Activated T-cell treated with anti-CD3 and anti-CD28 coated beads for 1 hour (primary cell): ENCODE data around the gene EBF3.

Experiments used
- DNase-seq: peaks from one replicate; pipeline ENCODE4 v3.0.0-alpha.2; 2020; ENCODE audit warnings: low read depth

The EBF3 gene

DNA sequence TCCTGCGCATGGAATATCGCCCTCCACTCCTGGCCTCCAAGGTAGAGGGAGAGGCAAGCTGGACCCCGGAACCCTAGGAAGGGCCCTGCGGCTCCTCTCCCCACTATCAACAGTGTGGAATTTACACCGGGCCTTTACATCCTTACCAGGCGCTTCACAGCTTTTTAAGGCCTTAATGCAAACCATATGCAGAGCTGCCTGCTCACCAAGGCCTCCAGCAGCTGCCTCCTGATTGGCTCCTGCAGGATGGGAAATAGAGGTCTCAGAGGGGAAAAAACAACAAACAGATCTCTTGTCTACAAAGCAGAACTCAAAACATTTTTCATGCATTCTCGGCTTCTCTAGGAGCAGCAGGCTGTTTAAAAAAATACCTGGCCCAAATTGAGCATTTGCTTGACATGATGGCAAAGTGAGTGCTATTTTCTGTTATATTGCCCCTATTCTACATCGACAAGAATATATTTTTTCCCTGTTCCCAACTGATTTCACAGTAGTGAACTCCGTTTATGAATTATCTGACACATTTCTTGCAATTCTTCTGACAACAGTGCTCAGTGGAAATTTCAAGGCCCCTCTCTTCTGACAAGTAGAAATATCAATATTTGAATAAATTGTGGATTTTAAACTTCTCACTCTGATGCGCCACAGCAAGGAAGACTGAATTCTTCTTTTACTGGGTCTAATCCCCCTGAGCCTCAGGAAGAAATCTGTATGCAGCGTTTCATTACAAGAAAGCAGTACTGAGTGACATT lies 51.7 kb downstream of the EBF3 start:
- DNase-seq: no peak

DNA sequence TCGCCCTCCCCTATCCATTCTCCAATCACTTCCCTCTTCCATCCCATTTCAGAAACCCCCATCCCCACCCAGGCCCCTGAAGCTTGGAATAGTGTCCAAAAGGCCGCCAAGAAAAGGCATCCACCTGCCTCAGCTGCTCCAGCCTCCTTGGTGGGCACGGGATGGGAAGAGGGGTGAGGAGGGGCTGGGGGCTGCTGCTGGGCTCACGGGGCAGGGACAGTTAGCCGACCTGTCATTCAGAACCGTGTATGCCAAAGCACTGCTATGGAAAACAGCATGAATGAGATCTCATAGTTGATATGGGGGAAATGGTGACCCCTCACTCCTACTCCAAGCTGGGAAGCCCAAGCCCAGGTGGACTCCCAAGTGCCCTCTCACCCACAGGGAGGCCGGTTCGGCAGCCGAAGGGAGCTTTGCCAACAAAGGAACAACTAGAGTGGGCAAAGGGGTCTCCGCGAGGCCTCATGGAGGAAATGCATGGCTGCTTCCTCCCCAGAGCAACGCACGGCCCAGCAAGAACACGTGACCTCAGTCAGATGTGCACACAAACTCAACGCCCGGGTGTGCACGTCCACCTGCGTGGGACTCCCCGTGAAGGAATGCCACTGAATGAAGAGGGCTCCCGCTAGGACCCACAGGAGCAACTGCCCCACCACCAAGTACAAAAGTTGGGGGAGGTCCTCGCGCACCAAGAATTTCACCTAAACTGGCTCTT lies 52.5 kb downstream of the EBF3 start:
- DNase-seq: no peak

GRCh38 chr10:129910861-129911260 lies 53.2 kb downstream of the EBF3 start:
- DNase-seq: no peak

DNA sequence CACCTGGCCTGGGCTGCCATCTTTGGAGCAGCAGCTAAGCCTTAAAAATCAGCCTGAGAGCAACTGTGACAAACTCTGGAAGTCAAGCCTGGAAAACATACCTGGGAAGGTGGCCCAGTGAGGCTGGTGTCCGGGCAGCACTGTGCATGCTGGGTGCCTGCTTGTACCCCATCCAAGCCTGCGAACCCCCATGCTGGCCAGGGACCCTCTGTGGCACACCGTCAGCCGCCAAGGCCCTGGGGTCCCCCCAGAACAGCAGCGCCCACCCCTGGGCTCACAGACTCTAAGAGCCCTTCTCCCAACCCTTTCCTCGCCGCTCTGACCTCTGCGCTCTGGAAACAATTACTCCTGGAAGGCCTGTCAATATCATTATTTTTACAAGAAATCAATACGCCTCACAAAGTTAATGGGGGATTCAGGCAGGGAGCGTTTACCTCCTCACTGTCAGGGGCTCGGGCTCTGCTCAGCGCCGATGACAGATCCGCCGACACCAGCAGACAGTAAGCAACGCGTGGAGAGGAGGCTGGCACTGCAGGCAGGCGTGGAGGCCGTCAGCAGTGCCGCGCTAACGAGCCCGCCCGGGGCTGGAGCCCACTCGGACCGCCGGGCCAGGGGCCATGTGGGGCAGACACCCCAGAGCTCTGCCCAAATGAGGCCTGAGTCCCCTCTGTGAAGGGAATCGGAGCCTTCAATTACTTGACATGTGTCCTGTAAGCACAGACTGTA lies 54.4 kb downstream of the EBF3 start:
- DNase-seq: no peak

- no peak for DNase-seq
Measured at GRCh38 chr10:129909080-129909479, 55.0 kb downstream of the EBF3 start.

GRCh38 chr10:129908406-129908805 lies 55.7 kb downstream of the EBF3 start:
- DNase-seq: no peak

DNA sequence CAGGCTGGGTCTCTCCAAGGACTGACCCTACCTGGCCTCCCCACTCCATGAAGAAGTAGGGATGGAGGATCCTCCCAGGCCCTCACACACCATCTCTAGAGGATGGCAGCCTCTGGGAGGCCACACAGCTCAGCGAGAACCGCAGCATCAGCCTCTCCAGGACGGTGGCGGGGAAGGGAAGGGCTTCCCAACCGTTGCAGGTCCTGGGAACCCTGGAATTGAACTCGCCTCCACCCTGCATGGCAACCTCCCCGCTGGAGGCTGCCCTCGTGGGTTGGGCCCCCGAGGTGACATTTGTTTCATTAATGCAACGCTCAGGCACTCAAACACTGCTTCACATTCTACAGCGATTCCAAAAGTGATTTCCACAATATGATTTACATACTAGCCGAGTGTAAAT lies 58.5 kb downstream of the EBF3 start:
- no peak for DNase-seq

- DNase-seq: no peak
Measured at GRCh38 chr10:129904323-129904722, 59.8 kb downstream of the EBF3 start.

DNA sequence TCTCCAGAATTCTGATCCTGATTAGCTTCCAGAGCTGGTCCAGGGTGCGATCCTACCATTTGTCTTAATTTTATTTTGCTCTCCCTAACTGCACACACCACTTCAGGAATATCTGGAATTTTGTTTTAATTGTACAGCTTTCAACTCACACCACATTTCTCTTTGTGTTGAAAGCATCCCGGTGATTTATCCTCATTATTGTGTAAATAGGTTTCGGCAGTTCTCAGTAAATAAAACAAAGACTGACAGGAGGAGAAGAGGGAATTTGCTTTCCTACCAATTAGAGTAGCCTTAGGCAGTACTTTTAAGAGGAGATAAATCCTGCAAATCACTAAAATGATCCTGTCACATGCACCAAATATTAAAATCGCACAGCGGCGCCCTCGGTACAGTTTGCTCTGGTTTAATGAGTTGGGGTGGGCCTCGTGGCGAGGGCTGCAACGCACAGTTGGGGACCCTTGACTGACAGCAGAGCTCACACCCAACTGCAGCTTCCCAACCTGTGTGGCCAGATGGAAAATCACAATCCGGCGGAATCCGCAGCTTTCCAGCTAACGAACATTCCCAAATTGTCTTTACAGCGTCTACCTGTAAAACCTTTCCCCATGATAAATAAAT lies 62.6 kb downstream of the EBF3 start:
- DNase-seq: no peak

- DNase-seq: no peak
Measured at GRCh38 chr10:129900825-129901224, 63.2 kb downstream of the EBF3 start.

DNA sequence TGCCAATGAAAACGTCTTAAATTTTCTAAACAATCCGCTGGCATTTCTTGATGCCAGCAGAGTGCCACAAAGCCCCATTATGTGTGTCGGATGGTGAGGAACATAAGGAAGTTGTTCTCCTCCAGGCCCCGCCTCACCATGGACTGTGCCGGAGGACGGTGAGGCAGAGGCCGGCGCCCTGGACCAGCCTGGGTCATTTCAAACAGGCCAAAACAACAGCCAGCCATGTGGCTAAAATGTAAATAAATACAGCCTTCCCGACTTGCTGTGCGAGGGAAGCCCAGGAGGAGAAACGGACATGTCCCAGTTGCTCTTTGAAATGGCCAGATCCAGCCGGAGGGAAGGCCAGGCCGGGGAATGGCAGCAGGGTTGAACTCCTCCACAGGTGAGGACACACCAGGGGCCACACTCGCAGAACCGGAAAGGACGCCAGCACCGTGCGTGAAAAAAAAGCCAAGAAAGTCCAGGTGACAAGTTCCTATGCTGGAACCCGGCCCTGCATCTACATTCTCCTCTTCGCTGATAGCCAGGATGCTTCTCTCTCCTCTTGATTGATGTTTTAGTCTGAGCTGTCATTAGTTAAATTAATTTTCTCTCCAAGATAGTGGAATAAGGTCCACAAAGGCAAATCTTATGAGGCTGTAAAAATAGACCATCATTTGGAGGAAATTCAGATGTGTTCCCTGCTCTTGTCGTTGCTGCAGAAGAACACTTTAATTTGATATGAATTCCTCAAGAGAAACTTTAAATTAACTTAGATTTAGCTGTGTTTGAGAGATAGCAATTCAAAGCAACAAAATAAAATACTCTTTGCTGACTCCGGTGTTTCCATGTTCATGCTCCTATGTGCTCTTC lies 64.6 kb downstream of the EBF3 start:
- DNase-seq: no peak

GRCh38 chr10:129898706-129899268 lies 65.3 kb downstream of the EBF3 start:
- no peak for DNase-seq

GRCh38 chr10:129897871-129898626 lies 66.0 kb downstream of the EBF3 start:
- DNase-seq: no peak

GRCh38 chr10:129896860-129897200 lies 67.2 kb downstream of the EBF3 start:
- DNase-seq: no peak

- DNase-seq: no peak
Measured at GRCh38 chr10:129896136-129896859, 67.8 kb downstream of the EBF3 start.

- DNase-seq: no peak
Measured at GRCh38 chr10:129895811-129896135, 68.3 kb downstream of the EBF3 start.

DNA sequence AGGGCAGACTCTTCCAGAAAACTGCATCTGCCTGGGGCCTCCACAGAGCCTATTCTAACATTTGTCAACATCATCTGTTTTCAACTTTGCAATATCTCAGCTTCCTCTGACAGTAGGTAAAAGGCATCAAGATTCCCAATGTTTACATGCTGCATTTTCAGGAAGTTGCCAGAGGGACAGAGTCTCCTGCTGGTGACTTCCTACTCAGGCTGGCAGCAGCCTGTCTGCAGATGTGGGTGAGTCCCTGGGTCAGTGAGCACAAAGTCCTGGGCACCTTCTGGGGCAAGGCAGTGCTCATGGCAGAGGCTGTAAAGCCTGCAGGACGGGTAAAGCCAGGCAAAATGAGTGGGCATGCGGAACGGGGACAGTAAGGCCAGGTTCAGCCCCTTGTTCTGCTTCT lies 69.4 kb downstream of the EBF3 start:
- no peak for DNase-seq

DNA sequence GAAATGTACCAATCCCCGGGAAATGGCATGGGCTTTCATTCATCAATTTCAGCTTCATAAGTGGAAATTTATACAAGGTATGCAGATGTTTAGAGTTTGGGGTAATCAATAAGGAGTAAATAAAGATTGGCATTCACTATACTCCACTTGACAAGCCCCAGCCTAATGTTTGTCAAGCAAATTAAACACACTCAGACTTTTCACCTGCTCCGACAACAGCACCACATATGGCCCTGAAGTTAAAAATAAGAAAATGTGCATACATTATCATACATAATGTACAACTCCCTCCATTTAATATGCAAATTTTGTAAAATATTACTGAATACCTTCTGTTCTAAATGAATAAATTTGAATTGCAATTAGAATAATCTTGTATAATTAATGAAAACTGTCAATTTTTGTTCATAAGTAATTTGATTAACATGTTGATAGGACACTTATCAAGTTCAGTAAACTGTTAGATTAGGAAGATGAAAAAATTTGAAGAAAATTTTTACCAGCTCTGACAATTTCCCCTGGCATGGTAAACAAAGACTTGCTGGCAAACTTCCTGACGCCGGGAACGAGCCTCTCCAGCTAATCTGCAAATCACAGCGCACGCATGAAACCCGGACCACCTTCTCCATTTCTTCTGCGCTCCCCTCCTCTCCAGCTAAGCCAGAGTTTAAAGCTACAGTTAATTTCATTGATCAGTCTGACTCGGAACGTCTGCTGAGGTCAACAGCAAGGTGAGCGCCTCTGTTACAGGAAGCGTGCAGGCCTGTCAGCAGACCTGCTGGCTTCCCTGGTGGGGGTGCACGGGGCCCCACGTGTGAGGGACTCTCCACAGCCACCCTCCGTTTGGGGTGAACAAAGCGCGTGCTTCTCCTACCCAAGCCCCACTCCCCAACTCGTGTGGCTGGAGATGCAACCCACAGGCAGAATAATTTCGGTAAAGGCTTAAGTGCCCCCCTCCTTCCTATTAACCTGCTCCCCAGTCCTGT lies 70.7 kb downstream of the EBF3 start:
- DNase-seq: no peak

DNA sequence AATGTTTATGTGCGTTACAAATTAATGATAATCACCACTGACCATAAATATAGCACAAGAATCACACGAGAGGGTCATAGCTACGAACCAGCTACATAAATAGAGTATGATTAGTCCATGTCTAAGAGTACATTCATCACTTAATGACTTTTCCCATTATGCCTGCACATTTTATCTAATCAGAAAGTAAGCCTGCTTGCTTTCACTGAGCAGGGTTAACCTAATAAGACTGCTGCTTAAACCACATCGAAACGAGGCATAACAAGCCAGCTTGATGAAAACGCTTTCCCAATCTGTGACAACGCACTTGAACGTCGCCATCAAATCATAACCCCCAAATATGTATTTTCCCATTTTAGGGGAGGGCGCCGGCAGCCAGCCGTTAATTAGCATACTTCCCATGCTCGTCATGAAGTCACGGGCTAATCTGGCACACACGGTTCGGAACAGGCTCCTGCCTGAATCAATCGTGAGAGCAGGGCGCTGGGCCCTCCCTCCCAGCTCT lies 71.5 kb downstream of the EBF3 start:
- DNase-seq: no peak
